Keratinocyte (primary cell): Measurements from ENCODE around the gene CXCL12.

Source experiments
- EZH2 ChIP-seq: IDR thresholded peaks from one replicate; pipeline ENCODE4 v1.6.1; 2012; ENCODE audit warnings: inconsistent platforms, mild to moderate bottlenecking, low read length, moderate library complexity
- TF ChIP-seq, protein P1 (sequence below), 3 experiments: IDR thresholded peaks in 1 of 3; conservative IDR thresholded peaks in 1 of 3; optimal IDR thresholded peaks in 1 of 3; 2 replicates in 2 of 3; 3 replicates in 1 of 3; pipeline versions ENCODE3 to v1.5.1; 2011; ENCODE audit warnings: low read length in 3 of 3, mild to moderate bottlenecking in 3 of 3, moderate library complexity in 2 of 3, control low read depth in 1 of 3, inconsistent platforms in 1 of 3; ENCODE audit not compliant: insufficient read depth in 2 of 3; ENCODE audit errors: extremely low read depth in 1 of 3

DNA sequence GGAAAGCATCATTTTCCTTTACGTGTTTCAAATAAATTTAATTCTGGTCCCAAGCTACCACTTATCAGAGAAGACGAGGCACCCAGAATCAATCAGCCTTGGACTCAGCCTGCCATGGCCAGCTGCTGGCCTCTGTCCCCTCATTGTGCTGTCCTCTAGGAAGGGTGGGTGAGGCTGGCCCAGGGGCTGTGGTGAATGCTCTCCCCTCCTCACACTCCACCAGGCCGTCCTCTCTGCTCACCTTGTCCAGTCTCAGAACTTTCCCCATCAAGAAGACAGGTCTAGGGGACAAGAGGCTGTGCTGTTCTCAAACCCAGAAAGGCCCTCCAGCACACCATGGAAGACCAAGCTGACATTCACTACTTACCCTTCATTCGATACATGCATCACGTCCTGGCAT is 36.4 kb downstream of the CXCL12 start:
- TF ChIP-seq, protein P1, sequence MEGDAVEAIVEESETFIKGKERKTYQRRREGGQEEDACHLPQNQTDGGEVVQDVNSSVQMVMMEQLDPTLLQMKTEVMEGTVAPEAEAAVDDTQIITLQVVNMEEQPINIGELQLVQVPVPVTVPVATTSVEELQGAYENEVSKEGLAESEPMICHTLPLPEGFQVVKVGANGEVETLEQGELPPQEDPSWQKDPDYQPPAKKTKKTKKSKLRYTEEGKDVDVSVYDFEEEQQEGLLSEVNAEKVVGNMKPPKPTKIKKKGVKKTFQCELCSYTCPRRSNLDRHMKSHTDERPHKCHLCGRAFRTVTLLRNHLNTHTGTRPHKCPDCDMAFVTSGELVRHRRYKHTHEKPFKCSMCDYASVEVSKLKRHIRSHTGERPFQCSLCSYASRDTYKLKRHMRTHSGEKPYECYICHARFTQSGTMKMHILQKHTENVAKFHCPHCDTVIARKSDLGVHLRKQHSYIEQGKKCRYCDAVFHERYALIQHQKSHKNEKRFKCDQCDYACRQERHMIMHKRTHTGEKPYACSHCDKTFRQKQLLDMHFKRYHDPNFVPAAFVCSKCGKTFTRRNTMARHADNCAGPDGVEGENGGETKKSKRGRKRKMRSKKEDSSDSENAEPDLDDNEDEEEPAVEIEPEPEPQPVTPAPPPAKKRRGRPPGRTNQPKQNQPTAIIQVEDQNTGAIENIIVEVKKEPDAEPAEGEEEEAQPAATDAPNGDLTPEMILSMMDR (optimal IDR thresholded peaks at IDR 0.05 in 1 of 3, IDR thresholded peaks at IDR 0.05 in 1 of 3, conservative IDR thresholded peaks at IDR 0.05 in 1 of 3; ENCODE audit: extremely low read depth in 1 of 3, insufficient read depth in 2 of 3, low read length in 3 of 3), result no peak
- TF ChIP-seq EZH2, result no peak
